HT-29 (cell line): ENCODE results near the gene PIPOX. TPM values are rescaled to one million over a fixed set of nuclear protein-coding genes. Genes with fewer than 3 reads are reported as not detected.

Source experiments
- DNase-seq: peaks from one replicate; pipeline ENCODE4 v3.0.0-alpha.2; 2015; ENCODE audit warnings: low spot score
- total RNA-seq: library from RNA; depleted of rRNA; stranded (reverse); fragments of >200 nt; shearing (Covaris generic); gene quantifications from 2 replicates; pipeline ENCODE4 v1.2.3, GENCODE V29; 2014; rRNA removed

PIPOX gene, protein sequence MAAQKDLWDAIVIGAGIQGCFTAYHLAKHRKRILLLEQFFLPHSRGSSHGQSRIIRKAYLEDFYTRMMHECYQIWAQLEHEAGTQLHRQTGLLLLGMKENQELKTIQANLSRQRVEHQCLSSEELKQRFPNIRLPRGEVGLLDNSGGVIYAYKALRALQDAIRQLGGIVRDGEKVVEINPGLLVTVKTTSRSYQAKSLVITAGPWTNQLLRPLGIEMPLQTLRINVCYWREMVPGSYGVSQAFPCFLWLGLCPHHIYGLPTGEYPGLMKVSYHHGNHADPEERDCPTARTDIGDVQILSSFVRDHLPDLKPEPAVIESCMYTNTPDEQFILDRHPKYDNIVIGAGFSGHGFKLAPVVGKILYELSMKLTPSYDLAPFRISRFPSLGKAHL
- 0.47 and 2.2 TPM in 2 replicates for total RNA-seq

DNA sequence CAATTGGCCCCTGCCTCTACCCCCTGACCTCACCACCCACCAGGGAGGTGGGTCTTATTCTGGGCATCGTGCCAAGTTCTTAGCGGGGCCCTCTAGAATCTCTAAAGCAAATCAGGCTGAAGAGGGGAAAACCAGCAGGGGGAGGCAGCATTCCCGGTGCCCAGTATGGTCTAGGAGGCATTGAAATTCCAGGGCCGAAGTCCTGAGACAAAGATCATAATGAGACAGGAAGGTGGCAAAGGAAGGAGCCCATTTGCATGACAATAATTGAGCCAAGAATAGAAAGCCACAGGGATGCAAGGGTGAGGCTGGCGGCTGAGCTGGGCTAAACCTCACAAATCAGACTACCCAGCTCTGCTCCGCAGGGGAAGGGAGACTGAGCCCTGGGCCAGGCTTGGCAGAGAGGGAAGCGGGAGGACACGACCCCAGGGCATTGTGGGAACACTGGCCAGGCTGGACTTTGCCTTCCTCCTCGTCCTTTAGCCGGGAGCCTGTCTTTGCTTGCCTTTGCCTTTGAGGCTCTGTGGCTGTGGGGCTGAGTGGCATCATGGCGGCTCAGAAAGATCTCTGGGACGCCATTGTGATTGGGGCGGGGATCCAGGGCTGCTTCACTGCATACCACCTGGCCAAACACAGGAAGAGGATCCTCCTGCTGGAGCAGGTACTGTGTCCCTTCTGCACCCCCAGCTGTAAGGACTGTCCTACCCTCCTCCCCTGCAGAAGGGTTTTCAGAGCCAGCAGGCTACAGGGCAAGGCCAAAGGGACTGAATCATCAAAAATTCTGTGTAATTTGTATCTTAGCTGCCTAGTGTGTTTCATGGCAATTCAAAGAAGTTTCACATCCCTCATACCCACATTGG, at the start of gene PIPOX:
Gene PIPOX (plus strand): TSS at position 463 of the 860 bp plus-strand sequence. CDS start 85 bp downstream, at position 548.
- DNase-seq, result peak; percentile 38

DNA sequence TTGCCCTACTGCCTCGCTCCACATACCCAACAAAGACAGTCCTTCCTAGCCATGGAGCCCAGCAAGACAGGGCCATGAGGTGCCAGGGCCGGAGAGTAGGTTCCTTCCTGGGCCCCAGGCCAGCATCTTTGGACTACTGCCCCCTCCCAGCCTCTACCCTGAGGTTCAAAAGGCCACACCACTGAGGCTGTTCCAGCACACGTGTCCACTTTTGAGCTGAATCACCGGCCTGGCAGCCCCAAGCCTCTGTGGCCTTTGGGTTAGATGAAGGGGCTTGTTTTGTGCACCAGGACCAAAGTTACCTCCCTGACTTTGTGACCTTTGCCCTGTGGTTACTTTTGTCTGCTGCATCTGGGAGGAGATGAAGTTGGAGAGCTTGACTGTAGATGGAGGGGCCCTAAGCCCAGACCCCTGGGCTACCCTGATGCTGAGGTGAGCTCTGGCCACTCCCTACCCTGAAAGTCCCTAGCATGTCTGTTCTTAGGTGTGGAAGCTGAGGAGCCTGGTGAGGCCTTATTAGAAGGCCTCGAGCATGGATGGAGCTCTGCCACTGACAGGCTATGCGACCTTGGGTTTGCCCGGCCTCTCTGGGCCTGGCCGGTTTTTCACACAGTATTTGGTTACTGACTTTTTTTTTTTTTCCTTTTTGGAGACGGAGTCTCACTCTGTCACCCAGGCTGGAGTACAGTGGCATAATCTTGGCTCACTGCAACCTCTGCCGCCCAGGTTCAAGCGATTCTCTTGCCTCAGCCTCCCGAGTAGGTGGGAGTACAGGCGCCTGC, 49.1 kb upstream of the PIPOX start:
- no peak for DNase-seq

DNA sequence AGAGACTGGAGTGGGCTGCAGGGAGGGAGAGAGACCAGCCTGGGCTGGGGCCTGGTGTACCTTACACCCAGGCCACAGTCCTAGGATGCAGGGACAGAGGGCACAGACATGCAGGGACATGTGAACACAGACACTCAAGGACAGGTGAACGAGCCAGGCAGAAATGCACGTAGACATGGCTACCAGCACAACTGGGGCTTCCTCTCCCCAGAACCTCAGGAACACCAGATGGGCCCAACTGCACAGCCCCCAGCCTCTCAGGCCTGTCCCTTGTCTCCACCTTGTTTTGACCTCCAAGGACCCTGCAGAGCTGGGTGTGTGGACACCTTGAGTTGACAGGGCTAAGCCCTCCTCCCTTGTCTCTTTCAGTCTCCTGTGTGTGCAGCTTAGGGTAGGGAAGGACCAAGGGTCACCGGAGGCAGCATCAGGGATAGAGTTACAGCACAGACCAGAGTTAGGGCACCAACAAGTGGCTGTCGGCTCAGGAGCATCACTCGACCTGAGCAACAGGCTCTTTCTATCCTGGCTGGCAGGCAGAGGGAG, 46.3 kb upstream of the PIPOX start:
- DNase-seq, result no peak

DNA sequence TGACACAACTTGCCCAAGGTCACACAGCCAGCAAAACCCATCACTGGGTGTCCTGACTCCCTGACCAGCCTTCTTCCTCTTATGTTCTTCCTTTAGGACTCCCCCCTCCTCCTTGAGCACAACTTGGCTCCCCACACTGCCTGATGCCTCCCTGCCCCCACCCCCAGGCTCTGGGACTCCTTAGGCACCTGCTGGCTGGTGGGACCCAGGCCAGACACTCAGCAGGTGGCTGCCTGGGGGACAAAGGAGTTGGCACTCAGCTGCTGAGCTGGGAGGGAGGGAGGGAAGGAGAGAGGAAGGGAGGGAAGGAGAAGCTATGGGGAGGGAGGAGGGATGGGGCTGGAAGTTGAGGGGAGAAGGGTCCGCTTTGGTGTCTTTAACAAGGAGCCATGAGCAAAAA, 45.1 kb upstream of the PIPOX start:
- DNase-seq, result no peak

DNA sequence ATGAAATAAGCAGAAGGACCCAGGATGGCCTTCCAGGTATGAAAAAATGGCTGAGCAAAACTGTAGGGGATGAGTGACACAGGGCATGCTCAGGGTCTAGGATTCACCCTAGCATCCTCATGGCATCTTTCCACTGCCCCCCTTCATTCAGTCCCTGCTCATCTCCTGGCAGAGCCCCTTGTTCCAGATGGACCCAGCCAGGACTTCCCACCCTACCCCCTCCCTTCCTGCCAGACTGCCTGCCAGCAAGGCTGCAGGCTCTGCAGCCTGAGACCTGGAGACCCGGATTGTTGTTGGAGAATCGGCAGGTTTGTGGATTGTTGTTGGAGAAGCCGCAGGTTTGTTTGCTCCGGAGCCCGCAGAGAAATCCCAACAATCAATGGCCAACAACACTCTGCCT, 43.7 kb upstream of the PIPOX start:
- no peak for DNase-seq

DNA sequence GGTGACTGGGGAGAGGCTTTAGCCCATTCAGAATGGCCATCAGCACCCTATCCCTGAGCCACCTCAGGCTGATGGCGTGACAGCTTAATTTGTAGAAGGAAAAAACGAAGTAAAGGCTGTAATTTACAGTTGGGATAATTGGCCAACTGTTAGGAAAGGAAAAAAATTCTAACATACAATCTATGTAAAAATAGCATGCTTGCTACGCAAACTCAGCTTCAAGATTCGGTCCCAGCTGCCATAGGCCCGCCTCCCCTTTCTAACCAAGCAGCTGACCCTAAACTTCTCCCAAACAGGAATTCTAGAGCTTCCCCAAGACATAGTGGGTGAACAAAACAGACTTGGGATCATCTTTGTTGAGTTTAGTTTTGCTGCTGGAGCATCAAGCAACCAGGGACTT, 42.0 kb upstream of the PIPOX start:
- no peak for DNase-seq

DNA sequence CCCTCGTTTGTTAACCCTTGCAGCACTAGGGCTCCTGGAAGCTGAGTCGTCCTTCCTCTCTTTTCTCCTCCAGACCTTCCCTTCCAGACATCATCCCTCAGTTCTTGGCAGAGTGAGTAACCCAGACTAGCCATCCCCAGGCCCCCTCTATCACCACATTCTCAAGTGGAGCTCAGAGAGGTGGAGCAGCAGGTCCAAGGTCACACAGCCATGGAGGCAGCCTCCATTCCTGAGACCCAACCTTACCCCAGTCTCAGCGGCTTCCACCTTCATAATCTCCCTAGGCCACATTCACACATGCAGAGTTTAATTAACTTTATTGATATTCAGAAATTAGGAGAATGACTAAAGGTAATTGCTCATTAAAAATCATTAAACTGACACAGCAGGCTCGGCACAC, 40.1 kb upstream of the PIPOX start:
- no peak for DNase-seq

DNA sequence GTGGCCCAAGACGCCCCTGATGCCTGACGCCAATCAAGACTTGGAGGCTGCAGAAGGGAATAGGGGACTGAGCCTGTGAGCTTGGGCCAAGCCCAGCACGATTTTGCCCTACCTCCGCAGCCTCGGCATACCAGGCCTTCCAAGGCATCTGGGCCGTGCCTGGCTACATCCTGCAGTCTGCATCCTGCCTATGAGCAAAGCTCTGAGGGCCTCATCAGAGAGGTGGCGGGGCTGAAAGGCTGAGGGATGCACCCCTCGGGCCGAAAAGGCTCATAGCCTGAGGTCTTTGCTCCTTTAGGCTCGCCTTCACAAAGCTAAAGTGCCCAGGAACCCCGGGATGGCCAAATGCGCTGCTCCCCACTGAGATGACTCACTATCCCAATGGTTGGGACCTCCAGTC, 39.7 kb upstream of the PIPOX start:
- DNase-seq, result no peak

DNA sequence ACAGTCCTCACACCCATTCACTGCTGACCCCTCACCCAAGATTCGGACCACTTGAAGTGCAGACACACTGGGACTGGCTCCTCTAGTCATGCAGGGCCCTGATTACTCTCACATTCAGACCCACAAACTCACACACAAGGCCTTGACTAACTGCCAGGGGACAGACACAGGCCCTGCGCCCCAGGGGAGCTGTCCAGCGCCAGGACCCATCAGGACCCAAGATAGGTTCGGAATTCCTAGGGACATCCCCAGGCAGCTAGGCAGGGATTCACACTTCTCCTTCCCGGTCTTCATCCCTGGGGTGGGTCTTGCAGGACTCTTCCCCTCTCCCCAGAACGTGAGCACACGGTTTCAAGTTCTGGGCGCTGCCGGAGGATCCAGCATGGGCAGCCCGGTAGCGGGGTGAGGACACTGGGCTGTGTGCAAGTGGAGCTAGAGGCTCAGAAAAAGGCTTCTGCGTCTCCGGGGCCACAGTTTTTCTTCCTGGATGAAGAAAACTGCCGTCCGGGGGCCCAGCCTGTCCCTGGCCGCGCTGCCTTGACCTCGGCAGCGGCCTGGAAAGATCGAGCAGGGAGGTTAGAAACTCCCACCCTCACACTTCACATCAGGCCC, 38.8 kb upstream of the PIPOX start:
- DNase-seq, result no peak

DNA sequence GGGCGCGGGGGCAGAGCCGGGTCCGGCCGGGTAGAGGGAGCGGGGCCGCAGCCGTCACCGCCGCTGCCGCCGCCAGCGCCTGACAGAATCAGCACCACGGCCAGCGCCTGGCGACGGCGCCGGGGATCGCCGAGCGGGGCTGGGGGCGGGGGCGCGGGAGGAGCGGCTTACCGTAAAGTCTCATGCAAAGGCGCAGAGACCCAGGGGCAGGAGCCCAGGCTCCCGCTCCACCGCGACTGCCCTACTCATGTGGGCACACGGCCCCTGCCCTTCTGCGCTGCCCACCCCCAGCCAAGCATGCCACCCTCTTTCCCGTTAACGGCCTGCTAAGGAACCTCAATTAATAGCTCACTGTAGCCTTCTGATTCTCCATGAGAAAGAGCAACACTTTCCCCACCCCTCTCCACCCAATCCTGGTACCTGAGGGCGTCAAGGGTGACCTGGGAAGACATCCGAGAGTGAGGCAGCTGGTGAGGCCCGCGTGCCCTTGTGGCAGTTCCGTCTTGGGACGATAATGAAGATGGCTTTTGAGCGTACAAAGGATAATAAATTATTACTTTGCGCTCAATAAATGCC, 36.9 kb upstream of the PIPOX start, which contains the start of gene SEZ6:
Gene SEZ6 (minus strand): TSS at position 98 of the 576 bp plus-strand sequence. CDS start 164 bp downstream, outside the sequence.
- DNase-seq, result no peak

DNA sequence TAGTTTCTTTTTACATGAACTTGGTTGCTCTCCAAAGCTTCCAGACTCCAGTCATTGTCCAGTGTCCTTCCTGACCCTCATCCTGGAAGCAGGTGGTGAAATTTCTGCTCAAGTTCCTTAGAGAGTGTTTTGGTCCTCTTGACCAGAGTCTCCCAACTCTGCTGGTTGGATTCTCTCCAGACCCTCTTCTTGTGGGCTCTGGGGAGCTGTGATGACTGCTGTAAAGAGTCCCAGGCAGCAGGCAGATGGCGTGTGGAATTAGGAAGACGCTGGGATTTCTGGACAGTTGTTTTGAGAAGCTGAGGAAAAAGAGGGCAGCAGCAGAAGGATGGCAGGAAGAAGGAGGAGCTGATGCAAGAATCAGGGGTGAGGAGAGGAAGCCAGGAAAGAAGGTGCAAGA, 35.5 kb upstream of the PIPOX start:
- DNase-seq, result no peak

DNA sequence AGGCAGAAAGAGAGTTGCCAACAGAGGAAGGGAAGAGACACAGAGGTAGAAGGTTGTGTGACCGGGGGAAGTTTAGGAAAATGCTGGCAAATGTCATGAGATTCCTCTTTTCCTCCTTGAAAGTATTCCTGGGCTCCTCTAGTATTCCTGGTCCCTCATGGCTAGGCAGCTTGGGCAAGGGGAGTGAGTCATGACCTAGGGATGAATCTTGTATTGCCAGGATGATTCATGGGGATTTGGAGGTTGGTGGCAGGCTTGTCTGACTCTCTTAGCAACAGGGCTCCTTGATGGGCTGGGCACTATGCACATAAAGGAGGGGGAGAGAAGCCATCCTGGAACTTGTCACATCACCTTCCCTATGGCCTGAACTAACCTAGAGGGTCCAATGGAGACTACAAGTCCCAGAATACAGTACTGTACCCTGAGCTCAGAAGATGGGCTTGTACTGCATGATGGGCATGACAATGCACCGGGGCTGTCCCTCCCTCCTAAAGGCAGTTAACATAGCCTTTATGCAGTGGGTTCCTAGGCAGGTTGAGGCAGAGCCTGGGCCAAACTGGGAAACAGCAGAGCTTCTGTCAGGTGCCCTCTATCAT, 35.0 kb upstream of the PIPOX start:
- DNase-seq, result no peak

DNA sequence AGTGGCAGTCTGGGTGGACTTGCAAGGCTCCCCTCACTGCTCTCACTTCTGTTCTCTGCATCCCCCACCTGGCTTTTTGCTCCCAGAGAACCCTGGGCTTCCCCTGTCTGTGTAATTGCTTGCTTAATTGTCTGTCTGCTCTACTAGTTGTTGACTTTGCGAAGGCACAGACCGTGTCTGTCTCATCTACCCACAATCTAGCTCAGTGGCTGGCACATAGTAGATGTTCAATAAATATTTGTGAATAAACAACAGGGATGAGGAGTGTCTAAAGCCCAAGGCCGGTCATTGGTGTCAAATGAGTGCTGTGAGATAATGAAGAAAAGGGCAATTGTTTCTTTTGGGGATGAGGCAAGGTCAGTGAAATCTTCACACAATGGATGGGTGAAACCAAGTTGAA, 34.4 kb upstream of the PIPOX start:
- DNase-seq, result no peak

DNA sequence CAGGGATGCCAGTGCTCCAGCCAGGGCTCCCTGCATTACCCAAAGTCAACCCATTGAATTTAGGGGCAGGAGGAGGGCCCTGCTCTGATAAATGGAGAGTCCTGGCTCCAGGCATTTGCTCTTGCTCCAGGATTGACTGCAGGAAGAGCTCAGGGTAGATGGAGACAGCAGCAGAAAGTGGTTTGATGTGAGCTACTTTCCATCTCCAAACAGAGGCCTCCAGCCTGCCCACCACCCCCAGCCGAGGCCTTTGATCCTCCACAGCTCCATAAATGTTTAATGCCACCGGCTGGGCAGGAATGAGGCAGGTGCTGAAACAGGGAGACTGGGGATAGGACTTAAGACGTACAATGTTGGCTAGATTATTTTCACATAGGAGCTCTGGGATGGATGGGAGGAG, 32.8 kb upstream of the PIPOX start:
- DNase-seq, result no peak

DNA sequence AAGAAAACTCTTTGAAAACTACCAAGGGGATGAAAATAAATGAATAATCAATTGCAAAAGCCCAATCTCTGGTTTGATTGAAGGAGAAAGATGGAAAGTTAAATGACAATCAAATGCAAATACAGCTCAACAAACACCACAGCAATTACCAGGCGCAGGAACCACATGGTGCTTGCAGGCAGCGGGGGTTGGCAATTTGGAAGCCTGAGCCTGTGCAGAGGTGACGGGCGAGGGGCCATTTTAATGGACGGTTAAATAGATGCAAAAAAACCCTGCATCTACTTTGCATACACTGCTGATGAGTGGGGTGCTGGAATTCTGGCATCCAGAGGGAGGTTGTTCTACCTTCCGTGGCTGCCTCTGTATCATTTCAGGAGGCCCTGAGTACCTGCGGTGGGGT, 32.4 kb upstream of the PIPOX start:
- no peak for DNase-seq

DNA sequence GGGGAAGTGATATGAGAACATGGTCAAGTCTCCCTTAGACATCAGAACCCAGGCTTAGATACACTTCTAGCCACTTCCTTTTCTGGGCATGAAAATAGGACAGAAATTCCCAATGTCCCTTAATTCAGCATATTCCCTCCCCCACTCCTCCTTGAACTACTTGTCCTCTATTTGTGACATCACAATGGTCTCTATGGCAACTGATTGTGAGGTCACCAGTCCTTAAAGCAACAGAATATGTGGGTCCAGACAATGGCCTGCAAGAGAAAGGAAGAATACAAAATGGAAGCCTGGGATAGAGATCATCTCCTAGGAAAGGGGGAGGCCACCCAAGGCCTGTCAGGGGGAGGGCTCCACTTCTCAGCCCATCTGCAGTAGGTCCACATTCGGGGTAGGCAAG, 30.4 kb upstream of the PIPOX start:
- DNase-seq, result no peak

DNA sequence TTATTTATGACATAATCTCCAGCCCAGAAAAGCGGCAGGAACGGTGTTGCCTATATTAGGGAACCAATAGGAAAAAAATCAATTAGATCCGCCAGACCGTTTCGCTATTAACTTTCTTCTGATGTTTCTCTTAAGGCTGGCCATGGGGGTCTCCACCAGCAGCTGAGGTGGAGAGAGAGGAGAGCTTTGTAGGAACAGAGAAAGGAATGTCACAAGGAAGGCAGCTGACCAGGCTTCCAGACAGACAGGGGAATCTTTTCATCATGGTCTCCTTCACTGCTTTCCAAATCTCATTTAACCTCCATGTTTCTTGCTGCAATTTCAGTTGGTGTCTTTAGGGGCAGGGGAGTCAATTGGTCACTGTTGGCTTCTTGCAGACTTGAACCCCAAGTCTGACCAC, 28.2 kb upstream of the PIPOX start:
- DNase-seq, result no peak

DNA sequence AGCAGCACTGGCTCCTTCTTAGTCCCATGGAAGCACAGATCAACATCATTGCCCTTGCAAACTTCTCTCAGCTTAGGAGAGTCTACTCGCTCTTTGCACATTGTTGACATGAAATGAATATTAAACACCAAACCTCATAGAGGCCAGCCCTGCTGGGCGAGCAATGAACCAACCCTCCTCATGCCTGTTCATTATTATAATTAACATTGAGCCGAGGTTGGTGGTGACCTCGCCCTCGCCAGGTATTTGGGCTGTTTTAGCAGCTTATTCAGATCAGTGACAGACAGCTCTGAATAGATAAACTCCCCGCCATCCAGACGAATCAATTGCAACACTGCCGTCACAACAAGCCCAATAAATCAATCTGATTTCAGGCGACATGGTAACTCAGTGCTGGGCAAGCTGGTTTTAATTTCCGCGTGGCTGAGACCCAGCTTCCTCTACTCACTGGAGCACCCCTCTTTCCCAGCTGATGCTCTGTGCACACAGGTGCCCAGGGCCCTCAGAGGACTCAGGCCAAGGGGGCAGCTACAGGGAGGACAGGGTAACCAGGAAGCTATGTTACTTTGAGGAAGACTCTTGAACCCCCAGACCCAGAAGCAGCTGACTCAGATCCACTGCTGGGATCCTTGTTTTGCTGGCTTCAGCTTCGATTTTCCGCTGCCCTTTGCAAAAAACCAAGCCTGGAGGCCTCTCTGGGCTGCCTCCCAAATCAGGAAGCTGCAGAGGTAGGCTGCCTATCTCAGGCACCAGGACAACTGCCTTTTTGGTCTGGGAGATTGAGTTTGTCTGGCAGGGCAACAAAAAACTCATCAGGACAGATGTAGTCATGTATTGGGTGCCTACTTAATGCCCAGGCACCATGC, 26.4 kb upstream of the PIPOX start:
- no peak for DNase-seq

DNA sequence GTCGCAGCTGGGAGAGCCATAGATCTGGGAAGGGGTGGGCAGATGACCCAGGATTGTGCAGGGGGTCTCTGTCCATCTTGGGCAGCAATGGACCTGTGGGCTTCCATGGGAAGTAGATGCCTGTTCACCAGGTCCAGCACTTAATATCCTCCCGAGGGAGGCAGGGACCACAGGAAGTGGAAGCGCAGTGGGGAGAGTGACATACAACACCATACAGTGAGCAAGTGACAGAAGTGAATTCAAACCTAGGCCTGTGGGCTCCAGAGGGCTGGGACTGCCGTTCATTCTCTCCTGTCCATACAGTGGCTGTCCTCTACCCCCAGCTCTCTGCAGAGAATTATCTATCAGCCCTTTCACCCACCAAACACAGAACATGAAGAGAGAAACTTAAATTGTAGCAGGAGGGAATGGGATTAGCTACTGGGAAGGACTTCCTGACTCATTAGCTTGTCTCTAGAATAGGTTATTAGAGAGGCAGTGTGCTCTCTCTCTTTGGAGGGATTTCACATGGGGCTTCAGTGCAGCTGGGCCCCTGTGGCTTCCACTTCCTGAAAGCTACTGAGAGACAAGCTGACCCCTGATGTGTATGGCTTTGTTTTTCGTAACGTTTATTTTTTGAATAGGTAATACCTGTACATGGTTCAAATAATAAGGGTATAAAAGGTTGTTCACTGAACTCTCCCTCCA, 24.0 kb upstream of the PIPOX start:
- DNase-seq, result no peak
